NT2/D1 (cell line): Measurements from ENCODE around the gene FSTL4.

Experiments
- DNase-seq: peaks from one replicate; pipeline ENCODE4 v3.0.0-alpha.2; 2011; ENCODE audit warnings: low read depth, low spot score
- H3K27me3 ChIP-seq: 2 replicates; pipeline ENCODE4 v1.6.0; 2011; ENCODE audit warnings: mild to moderate bottlenecking; ENCODE audit not compliant: insufficient read length, insufficient read depth
- H3K36me3 ChIP-seq: 2 replicates; pipeline ENCODE4 v1.6.1; 2011; ENCODE audit warnings: mild to moderate bottlenecking, low read length, mixed read lengths; ENCODE audit not compliant: insufficient read depth, insufficient read length
- H3K4me1 ChIP-seq: 2 replicates; pipeline ENCODE4 v1.5.1; 2011; ENCODE audit not compliant: insufficient read depth, insufficient read length
- H3K4me3 ChIP-seq: 2 replicates; pipeline ENCODE4 v1.5.1; 2011; ENCODE audit warnings: low read depth; ENCODE audit not compliant: insufficient read length
- H3K9ac ChIP-seq: 2 replicates; pipeline ENCODE4 v1.6.0; 2011; ENCODE audit warnings: low read depth; ENCODE audit not compliant: insufficient read length
- H3K9me3 ChIP-seq: 2 replicates; pipeline ENCODE4 v1.5.1; 2011; ENCODE audit warnings: mild to moderate bottlenecking, low read length; ENCODE audit not compliant: insufficient read depth
- SUZ12 ChIP-seq: IDR thresholded peaks from 2 replicates; pipeline ENCODE4 v1.6.1; 2011; ENCODE audit not compliant: insufficient read length, insufficient read depth; ENCODE audit errors: extremely low read depth
- YY1 ChIP-seq: IDR thresholded peaks from 2 replicates; pipeline ENCODE4 v1.6.1; 2011; ENCODE audit not compliant: insufficient read length, insufficient read depth
- ZNF274 ChIP-seq: IDR thresholded peaks from 2 replicates; pipeline ENCODE4 v1.6.1; 2011; ENCODE audit warnings: mild to moderate bottlenecking, low read depth, low read length

The FSTL4 gene

DNA sequence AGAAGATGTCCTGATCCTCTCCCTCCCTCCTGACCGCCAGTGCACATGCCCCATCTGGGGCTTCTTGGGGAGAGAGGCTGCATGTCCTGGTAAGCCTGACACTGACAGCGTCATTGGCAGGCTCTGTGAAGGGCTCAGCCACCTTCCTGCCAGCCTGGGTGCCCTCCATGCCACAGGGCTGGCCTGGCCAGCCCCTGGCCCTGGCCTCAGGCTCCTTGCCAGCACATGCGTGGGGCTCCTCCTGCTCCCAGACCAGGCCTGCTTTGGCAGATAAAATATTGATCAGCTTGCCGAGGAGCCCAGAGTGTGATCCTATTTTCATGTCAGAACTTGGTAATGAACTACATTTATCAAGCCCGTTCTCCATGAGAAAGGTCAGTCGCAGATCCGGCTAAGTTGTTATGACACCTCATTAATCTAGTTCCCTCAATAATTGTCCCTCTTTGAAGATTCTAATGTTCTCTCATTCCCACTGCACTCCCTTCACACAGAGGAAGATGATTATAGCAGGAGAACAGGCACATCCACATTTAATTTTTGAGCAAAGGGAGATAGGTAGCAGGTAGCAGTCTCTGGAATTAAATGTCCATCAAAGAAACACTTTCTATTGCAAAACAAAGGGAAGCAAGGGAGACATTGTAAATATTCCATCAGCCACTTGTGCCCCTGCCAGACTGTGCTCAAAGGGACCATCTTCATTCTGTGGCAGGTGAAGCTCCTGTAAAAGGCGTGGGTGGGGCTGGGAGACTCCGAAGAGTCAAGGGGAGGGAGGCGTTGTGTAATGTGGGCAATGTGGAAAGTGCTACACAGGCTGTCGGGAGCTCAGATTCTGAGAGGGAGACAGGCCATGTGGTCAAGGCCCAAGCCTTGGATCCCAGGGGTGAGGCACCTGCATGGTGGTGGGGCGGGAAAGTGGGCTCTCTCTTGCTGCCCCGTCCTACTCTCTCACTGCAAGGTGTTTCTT, 288.6 kb downstream of the FSTL4 start:
- Histone ChIP-seq H3K9ac (no peak overlapping the region), H3K4me1 (peaks cover 5% of the 10 kb centered on the region), H3K9me3 (no peaks in the 10 kb centered on the region), H3K27me3 (no peaks in the 10 kb centered on the region), H3K36me3 (no peaks in the 10 kb centered on the region), H3K4me3 (no peak overlapping the region)
- no peak for TF ChIP-seq SUZ12
- no peak for DNase-seq

GRCh38 chr5:133322743-133323142, 289.6 kb downstream of the FSTL4 start:
- Histone ChIP-seq H3K4me3 (no peak overlapping the region), H3K27me3 (no peaks in the 10 kb centered on the region), H3K4me1 (peaks cover 4% of the 10 kb centered on the region), H3K9me3 (no peaks in the 10 kb centered on the region), H3K36me3 (no peaks in the 10 kb centered on the region), H3K9ac (no peak overlapping the region)
- DNase-seq: no peak
- TF ChIP-seq ZNF274: no peak
- no peak for TF ChIP-seq YY1
- no peak for TF ChIP-seq SUZ12

DNA sequence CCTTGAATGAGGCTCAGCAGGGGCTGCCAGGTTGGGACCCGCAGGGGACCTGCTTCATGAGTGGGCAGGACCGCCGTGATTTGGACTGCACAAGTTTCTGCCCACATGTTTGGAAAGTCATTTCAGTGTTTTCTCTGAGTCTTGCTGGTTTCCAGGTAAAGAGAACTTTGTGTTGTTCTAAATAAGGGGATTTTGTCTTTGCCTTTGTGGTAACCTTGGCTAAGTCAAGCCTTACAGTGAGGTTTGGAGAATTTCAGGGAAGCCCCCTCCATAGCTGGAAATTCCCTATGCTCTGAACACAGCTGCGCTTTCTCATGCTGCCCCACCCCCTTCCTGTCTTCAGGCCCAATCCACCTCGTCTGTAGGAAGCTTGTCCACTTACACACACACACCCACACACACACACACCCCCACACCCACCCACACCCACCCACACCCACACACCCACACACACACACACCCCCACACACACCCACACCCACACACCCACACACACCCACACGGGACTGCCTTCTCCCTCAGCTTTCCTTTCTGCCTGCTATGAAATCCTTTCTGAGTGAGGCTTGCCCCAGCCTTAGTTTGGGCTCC, 290.4 kb downstream of the FSTL4 start:
- peaks cover 3% of the 10 kb centered on the region for H3K4me1 ChIP-seq
- DNase-seq: no peak
- H3K4me3 ChIP-seq: no peak overlapping the region

DNA sequence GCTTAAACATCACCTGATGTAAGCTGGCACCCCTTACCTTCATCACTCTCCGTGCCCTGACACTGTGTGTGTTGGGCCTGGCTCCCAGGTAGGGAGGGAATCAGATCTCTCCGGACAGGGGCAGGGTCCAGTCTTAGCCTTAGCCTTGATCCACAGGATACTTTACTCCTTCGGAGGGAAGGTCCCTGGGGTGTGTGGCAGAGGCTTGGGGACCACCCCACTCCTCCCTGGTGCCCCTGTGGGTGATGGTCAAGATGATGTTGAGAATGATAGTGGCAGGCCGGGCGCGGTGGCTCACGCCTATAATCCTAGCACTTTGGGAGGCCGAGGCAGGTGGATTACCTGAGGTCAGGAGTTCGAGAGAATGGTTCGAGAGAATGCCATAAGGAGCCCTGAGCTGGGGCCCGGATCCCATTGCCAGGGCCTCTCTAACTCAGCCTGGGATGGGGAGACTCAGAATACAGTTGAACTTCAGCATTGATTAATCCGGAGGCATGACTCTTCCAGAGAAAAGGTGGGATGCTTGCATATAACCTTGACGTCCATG, 291.0 kb downstream of the FSTL4 start:
- Histone ChIP-seq H3K4me1 (peaks cover 3% of the 10 kb centered on the region), H3K9ac (no peak overlapping the region), H3K9me3 (no peaks in the 10 kb centered on the region), H3K36me3 (no peaks in the 10 kb centered on the region), H3K27me3 (no peaks in the 10 kb centered on the region), H3K4me3 (no peak overlapping the region)
- TF ChIP-seq SUZ12 (no peak), ZNF274 (no peak), YY1 (no peak)
- no peak for DNase-seq

More for the DNA sequence above, 290.4 kb downstream of the FSTL4 start:
- no peaks in the 10 kb centered on the region for H3K9me3 ChIP-seq
- H3K9ac ChIP-seq: no peak overlapping the region
- no peaks in the 10 kb centered on the region for H3K36me3 ChIP-seq
- TF ChIP-seq YY1 (no peak), SUZ12 (no peak), ZNF274 (no peak)
- H3K27me3 ChIP-seq: no peaks in the 10 kb centered on the region

DNA sequence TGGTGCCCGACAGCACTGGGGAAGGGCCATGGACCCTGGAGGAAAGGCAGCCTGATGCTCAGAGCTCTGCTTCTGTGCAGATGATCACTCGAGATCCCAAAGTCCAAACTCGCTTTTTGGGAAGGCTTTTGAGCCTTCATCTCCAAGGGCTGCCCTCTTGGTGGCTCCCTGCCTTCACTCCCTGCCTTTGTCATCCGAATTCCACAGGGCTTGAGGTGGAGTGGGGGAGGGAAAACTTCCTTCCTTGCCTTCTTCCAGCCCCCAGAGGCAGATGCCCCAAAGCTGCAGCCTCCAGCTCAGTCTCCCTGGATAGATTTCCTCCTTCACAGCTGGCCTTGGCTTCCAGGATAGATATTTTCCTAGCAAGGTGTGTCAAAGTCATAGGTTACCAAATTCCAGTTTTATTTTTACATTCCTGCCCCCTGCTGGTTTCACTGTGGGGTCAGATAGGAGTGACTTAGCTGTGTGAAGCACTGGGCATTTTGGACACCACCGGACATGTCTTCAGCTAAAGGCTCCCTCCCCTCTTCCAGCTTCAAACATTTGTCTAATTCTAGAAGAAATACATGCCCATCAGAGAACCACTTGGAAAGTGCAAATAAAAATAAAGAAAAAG, 292.3 kb downstream of the FSTL4 start:
- peaks cover 3% of the 10 kb centered on the region for H3K4me1 ChIP-seq
- no peak overlapping the region for H3K9ac ChIP-seq
- H3K27me3 ChIP-seq: no peaks in the 10 kb centered on the region
- peak; percentile 42 for DNase-seq
- H3K4me3 ChIP-seq: no peak overlapping the region
- no peaks in the 10 kb centered on the region for H3K36me3 ChIP-seq
- TF ChIP-seq ZNF274: no peak
- TF ChIP-seq YY1: no peak
- TF ChIP-seq SUZ12: no peak
- H3K9me3 ChIP-seq: no peaks in the 10 kb centered on the region

- DNase-seq: no peak
- H3K4me3 ChIP-seq: no peak overlapping the region
- H3K9ac ChIP-seq: no peak overlapping the region
- TF ChIP-seq ZNF274 (no peak), SUZ12 (no peak), YY1 (no peak)
- peaks cover 3% of the 10 kb centered on the region for H3K4me1 ChIP-seq
- no peaks in the 10 kb centered on the region for H3K9me3 ChIP-seq
- no peaks in the 10 kb centered on the region for H3K27me3 ChIP-seq
- H3K36me3 ChIP-seq: no peaks in the 10 kb centered on the region
Observed at GRCh38 chr5:133319244-133319643, 293.1 kb downstream of the FSTL4 start.

GRCh38 chr5:133317558-133317957, 294.8 kb downstream of the FSTL4 start:
- H3K4me1 ChIP-seq: peaks cover 3% of the 10 kb centered on the region
- no peak for TF ChIP-seq SUZ12
- H3K27me3 ChIP-seq: no peaks in the 10 kb centered on the region
- H3K4me3 ChIP-seq: no peak overlapping the region
- H3K9me3 ChIP-seq: no peaks in the 10 kb centered on the region
- no peaks in the 10 kb centered on the region for H3K36me3 ChIP-seq
- no peak overlapping the region for H3K9ac ChIP-seq
- no peak for DNase-seq
